Naive B cell (primary cell): ENCODE data around the gene NFATC1. TPM values are rescaled to one million over a fixed set of nuclear protein-coding genes. Genes with fewer than 3 reads are reported as not detected.

Experiments used
- ATAC-seq, 2 donors: fragments of 150-1000 bp; cut with Tn5 transposase; 2 replicates each; pipeline ENCODE4 v1.10.0; 2021; ENCODE audit warnings: low read depth in 2 of 2, mild to moderate bottlenecking in 2 of 2, moderate library complexity in 2 of 2
- DNase-seq: peaks from one replicate; pipeline ENCODE4 v3.0.0; 2022
- H3K27ac Mint-ChIP-seq, 6 donors: one replicate each; pipeline ENCODE4 v1.8.0; 2020 to 2022; ENCODE audit warnings: mild to moderate bottlenecking in 6 of 6, mixed read lengths in 6 of 6, moderate library complexity in 5 of 6, inconsistent platforms in 2 of 6
- H3K27me3 Mint-ChIP-seq, 3 donors: one replicate each; pipeline ENCODE4 v1.8.0; 2021 to 2022; ENCODE audit warnings: mixed read lengths in 3 of 3, mild to moderate bottlenecking in 1 of 3
- H3K36me3 Mint-ChIP-seq, 2 donors: one replicate each; pipeline ENCODE4 v1.8.0; 2020 to 2022; ENCODE audit warnings: mixed read lengths in 2 of 2, inconsistent platforms in 1 of 2, mild to moderate bottlenecking in 1 of 2
- H3K4me1 Mint-ChIP-seq, 3 donors: one replicate each; pipeline ENCODE4 v1.8.0; 2020 to 2022; ENCODE audit warnings: mixed read lengths in 3 of 3, inconsistent platforms in 1 of 3, mild to moderate bottlenecking in 1 of 3, moderate library complexity in 1 of 3
- H3K4me3 Mint-ChIP-seq, 8 donors: one replicate each; pipeline ENCODE4 v1.8.0; 2020 to 2022; ENCODE audit warnings: mild to moderate bottlenecking in 8 of 8, mixed read lengths in 8 of 8, moderate library complexity in 8 of 8, inconsistent platforms in 2 of 8
- H3K9me3 Mint-ChIP-seq, 7 donors: one replicate each; pipeline ENCODE4 v1.8.0; 2020 to 2022; ENCODE audit warnings: mixed read lengths in 7 of 7, mild to moderate bottlenecking in 5 of 7, inconsistent platforms in 2 of 7, moderate library complexity in 1 of 7
- polyA plus RNA-seq, 6 donors: library from polyadenylated mRNA; unstranded; fragments of 300-500 nt; fragmentation: Illumina TruSeq; gene quantifications; one replicate each; pipeline ENCODE4 v1.2.3, GENCODE V29; 2021; ENCODE audit warnings: low read depth in 6 of 6

NFATC1 gene
- polyA plus RNA-seq, 6 donors from 2014 or later, result 35.7 to 77.8 (median 51.1) TPM

DNA sequence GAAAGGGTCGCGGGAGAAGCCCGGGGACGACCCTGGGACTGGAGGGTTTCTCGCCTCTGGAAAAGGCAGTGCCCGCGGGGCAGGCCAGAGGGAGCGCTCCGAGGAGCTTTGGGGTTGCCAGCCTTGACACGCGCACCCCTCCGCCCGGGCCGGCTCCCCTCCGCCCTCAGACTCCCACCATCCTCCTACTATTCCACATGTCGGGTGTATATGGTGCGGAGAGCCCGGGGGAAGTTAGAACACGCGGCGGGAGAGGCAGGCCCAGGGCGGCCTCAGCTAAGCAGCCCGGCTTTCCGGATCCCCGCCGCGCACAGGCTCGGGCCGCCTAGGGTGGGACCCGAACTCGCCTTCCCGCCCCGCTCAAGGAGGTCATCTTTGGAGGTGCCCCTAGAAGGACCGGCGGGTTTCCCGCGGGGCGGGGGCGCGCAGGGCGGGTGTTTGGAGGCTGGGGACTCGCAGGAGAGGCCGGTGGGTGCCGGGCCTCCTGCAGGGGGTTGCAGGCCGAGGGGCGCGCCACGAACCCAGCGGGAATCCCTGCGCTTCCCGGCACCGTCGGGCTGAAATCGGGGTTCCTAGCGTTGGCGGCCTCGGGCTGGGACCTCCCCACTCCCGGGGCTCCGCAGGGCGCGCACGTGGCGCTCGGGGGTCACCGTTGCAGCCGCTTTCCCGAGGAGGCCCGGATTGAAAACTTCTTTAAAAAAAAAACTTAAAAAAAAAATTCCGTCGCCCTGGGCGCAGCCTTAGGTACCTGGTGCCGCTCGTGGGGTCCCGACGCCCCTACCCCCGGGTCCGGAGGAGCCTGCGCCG is 3.7 kb downstream of the NFATC1 start:
- peak overlapping the region; percentile 80 to 95 (median 92) for H3K4me3 Mint-ChIP-seq
- DNase-seq (peak; percentile 48), ATAC-seq (peak; percentile 5 to 9)
- H3K9me3 Mint-ChIP-seq, result no peaks in the 10 kb centered on the region
- H3K36me3 Mint-ChIP-seq, result no peaks in the 10 kb centered on the region
- peak overlapping the region; percentile 90 to 97 (median 96) for H3K27ac Mint-ChIP-seq
- H3K4me1 Mint-ChIP-seq, result peaks cover 41 to 52% (median 51%) of the 10 kb centered on the region in 3 donors
- H3K27me3 Mint-ChIP-seq, result no peaks in the 10 kb centered on the region

DNA sequence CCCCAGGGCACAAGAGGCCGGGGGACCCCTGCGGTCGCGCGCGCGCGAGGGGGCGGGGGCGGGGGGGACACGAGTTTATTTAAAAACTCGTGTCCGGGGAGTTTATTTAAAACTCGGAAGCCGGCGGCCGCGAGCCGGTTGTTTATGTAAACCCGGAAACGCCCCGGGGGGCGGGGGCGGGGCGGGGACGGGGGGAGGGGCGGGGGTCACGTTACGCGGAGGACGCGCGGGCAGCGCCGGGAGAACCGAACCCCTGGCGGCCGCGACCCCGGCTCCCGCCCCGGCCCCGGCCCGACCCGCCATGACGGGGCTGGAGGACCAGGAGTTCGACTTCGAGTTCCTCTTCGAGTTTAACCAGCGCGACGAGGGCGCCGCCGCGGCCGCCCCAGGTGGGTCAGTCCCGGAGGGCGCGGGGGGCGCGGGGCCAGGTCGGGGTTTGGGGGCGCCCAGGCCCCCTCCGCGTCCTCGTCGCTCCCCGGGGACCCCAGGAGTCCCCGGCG is 4.4 kb downstream of the NFATC1 start:
- H3K27ac Mint-ChIP-seq, result peak overlapping the region in 1 of 6 donors; percentile 100
- peaks cover 42 to 57% (median 57%) of the 10 kb centered on the region in 3 donors for H3K4me1 Mint-ChIP-seq
- no peaks in the 10 kb centered on the region for H3K27me3 Mint-ChIP-seq
- ATAC-seq (peak; percentile 20 to 34), DNase-seq (peak; percentile 55)
- H3K9me3 Mint-ChIP-seq, result no peaks in the 10 kb centered on the region
- H3K4me3 Mint-ChIP-seq, result peak overlapping the region in 5 of 8 donors; percentile 25 to 91 (median 80)
- no peaks in the 10 kb centered on the region for H3K36me3 Mint-ChIP-seq

DNA sequence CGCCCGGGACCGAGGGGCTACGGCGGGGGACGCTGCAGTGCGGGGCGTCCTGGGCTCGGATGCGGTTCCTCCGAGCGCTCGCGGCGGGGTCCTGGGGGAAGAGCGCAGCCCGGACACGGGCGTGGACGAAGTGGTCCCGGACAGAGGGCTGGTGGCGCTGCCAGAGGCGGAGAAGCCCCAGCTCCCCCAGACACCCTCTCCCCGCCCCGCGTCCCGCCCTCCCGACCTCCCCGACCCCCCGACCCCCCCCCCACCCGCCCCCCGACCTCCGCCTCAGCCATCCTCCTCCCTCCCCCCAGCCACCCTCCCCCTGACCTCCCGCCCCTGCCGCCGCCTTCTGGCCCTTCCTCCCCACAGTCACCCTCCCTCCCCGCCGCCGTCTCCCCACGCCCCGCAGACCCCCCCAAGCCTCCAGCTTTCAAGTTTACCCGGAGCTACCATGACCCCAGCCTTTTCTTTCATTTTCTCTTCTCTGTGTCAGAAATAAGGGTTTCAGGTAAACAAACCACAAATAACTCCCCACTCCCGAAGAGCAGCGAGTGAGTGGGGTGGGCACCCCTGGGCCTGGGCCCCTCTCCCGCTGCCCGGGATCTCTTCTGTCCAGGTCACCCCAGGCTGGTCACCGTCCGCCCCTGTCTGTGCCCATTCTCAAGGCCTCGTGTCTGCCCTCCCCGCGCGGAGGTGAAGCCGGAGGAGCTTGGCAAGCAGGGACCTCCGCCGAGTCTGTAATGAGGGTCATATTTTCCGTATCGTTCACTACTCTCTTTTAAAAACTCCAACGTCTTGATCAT is 5.1 kb downstream of the NFATC1 start:
- Mint-ChIP-seq H3K36me3 (no peaks in the 10 kb centered on the region), H3K4me3 (peak overlapping the region; percentile 78 to 93 (median 91)), H3K27ac (peak overlapping the region in 5 of 6 donors; percentile 98 to 100 (median 99)), H3K27me3 (no peaks in the 10 kb centered on the region), H3K4me1 (peaks cover 44 to 64% (median 63%) of the 10 kb centered on the region in 3 donors), H3K9me3 (no peaks in the 10 kb centered on the region)
- ATAC-seq (peak; percentile 11 to 16), DNase-seq (peak; percentile 67)

DNA sequence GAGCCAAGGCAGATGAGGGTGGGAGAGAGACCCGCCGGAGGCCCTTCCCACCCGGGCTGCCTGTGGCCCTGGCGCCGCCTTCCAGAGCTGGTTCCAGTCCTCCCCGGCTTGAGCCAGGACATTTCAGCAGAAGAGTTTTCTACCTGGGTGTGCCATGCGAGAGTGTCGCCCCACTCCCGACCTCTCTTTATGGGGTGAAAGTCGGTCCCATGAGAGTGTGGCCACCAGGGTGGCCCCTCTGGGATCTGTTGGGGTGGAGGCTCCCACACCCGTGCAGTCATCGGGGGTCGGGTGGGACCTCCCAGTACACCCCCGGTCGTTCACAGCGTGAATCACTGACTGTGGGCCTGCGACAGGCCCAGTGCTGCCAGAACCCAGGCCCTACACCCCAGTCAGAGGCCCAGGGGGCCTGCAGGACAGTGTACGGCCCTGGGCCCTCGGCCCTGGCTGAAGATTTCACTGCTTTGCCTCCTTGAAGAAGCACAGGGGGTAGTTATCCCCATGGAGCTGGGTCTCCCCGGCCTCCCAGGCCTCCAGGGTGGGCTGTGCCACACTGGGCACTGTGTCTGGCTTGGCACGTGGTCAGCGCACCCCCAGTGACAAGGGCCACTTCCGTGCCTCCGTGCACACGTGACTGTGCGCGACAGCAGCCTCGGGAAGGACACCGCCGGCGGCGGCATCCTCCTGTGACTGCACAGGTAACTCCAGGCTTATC is 5.9 kb downstream of the NFATC1 start:
- DNase-seq, result no peak
- Mint-ChIP-seq H3K4me1 (peaks cover 53 to 72% (median 71%) of the 10 kb centered on the region in 3 donors), H3K9me3 (no peaks in the 10 kb centered on the region), H3K27me3 (no peaks in the 10 kb centered on the region), H3K4me3 (peak overlapping the region; percentile 78 to 93 (median 91)), H3K36me3 (peaks cover 0 to 7% of the 10 kb centered on the region in 2 donors), H3K27ac (peak overlapping the region in 4 of 6 donors; percentile 84 to 100 (median 100))
- ATAC-seq, result no peak

DNA sequence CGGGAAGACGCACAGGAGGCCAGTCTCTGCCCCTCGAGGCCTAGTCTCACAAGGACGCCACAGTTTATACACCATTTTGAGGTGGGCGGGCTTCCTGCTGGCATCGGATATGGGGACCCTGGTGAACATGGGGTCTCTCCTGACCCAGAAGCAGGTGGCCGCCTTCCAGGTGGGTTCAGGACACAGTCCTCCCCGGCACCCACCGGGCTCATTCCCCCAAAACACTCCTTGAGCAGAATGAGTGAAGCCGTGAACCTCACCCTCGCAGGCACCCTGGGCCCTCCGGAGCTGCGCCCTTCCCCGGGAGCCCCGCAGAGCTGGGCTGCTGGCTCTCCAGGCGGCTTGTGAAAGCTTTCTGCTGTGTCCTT is 6.5 kb downstream of the NFATC1 start:
- peaks cover 0 to 7% of the 10 kb centered on the region in 2 donors for H3K36me3 Mint-ChIP-seq
- peak overlapping the region in 5 of 6 donors; percentile 97 to 100 (median 99) for H3K27ac Mint-ChIP-seq
- no peak for DNase-seq
- peak overlapping the region; percentile 78 to 91 (median 88) for H3K4me3 Mint-ChIP-seq
- no peaks in the 10 kb centered on the region for H3K27me3 Mint-ChIP-seq
- no peaks in the 10 kb centered on the region for H3K9me3 Mint-ChIP-seq
- peaks cover 53 to 77% (median 73%) of the 10 kb centered on the region in 3 donors for H3K4me1 Mint-ChIP-seq
- no peak for ATAC-seq

DNA sequence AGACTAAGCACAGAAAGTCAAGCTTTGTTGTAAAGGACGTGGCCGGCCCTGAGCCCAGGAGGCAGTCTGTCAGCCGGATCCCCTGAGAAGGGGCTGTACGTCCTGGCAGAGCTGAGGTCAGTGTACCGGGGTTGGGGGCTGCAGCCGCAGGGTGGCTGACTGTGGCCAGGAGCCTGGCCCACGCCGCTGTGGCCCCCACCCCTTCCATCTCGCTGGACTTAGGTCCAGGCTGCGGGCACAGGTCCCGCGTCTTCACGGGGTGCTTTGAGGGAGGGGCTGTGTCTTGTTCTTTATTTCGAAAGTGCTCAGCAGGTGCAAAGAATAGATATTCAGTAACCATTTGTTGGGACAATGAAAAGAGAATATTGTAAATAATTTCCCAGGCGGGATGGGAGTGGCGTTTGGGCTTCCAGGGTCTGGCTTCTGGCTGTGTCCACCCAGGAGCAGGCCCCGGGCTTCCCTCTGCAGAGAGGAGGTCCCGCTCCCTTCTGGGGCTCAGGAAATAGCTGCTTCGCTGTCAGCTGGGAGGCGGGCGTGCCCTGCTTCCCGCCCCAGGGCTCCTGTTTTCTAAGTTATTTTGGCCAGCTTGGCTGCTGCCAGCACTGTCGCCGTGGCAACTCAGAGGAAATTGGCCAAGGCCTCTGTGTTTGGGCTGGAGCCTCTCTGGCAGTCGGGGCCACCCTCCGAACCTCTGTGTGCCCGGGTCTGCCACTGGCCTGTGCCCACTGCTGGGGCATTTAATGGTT is 7.4 kb downstream of the NFATC1 start:
- peaks cover 0 to 13% of the 10 kb centered on the region in 2 donors for H3K36me3 Mint-ChIP-seq
- no peaks in the 10 kb centered on the region for H3K9me3 Mint-ChIP-seq
- peak overlapping the region; percentile 78 to 91 (median 88) for H3K4me3 Mint-ChIP-seq
- ATAC-seq (no peak), DNase-seq (peak; percentile 34)
- peak overlapping the region in 5 of 6 donors; percentile 97 to 100 (median 99) for H3K27ac Mint-ChIP-seq
- H3K4me1 Mint-ChIP-seq, result peaks cover 58 to 85% (median 73%) of the 10 kb centered on the region in 3 donors
- H3K27me3 Mint-ChIP-seq, result no peaks in the 10 kb centered on the region

DNA sequence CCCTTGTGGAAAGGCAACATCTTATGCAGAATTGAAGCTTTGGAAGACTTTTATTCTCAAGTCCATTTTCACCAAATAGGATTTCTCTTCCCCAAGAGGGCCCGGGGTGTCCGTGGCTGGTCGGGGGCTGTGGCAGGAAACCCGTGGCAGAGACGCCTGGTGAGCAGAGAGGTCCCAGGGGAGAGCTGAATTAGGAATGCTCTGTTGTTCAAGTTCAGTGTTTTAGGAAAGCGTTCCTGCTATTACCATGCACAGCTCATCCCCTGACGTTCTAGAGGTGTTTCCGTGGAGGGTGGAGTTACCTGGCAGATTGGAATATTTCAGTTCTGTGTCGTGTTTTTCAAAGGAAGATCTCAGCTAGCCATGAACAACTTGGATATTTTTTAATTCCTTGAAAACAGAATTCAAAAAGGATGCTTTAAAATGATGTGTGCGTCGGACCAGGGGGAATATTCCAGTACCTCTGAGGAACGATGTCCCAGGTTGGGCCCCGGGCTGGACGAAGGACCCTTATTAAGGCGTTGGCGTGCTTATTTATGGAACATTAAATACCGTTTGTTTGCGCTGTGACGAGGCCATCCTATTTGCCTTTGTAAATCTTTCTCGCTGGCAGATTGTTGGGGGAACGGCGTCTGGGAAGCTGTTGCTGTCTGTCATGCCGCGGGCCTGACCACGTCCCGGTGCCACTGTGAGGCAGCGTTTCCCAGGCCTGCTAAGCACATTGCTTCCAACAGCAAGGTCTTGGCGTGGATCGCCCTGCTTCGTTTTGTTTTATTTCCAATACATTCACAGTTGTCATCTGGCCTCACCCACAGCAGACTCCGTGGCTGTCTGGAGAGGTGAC is 8.2 kb downstream of the NFATC1 start:
- Mint-ChIP-seq H3K27ac (peak overlapping the region in 5 of 6 donors; percentile 97 to 100 (median 99)), H3K4me1 (peaks cover 55 to 78% (median 67%) of the 10 kb centered on the region in 3 donors), H3K4me3 (peak overlapping the region; percentile 78 to 91 (median 88)), H3K27me3 (no peaks in the 10 kb centered on the region), H3K36me3 (peaks cover 0 to 13% of the 10 kb centered on the region in 2 donors), H3K9me3 (no peaks in the 10 kb centered on the region)
- no peak for DNase-seq
- no peak for ATAC-seq

DNA sequence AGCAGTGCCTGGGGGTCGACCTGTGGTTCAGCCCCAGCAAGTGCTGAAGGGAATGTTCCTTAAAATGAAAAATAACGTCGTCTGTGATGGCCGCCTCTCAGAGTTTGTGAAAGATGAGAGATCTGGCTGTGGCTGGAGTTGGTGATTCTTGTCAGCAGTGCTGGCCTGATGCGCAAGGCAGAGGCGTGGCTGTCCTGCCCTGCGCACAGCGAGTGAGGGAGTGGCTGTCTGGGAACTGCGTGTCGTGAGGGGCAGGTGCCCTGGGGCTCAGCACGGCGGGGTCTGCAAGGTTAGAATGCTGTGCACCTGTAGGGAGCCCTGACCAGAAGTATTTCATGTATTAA is 8.8 kb downstream of the NFATC1 start:
- H3K36me3 Mint-ChIP-seq, result peaks cover 0 to 13% of the 10 kb centered on the region in 2 donors
- DNase-seq (no peak), ATAC-seq (no peak)
- peak overlapping the region in 5 of 6 donors; percentile 99 to 100 (median 99) for H3K27ac Mint-ChIP-seq
- no peaks in the 10 kb centered on the region for H3K9me3 Mint-ChIP-seq
- peak overlapping the region; percentile 78 to 91 (median 88) for H3K4me3 Mint-ChIP-seq
- peaks cover 50 to 72% (median 65%) of the 10 kb centered on the region in 3 donors for H3K4me1 Mint-ChIP-seq
- no peaks in the 10 kb centered on the region for H3K27me3 Mint-ChIP-seq

DNA sequence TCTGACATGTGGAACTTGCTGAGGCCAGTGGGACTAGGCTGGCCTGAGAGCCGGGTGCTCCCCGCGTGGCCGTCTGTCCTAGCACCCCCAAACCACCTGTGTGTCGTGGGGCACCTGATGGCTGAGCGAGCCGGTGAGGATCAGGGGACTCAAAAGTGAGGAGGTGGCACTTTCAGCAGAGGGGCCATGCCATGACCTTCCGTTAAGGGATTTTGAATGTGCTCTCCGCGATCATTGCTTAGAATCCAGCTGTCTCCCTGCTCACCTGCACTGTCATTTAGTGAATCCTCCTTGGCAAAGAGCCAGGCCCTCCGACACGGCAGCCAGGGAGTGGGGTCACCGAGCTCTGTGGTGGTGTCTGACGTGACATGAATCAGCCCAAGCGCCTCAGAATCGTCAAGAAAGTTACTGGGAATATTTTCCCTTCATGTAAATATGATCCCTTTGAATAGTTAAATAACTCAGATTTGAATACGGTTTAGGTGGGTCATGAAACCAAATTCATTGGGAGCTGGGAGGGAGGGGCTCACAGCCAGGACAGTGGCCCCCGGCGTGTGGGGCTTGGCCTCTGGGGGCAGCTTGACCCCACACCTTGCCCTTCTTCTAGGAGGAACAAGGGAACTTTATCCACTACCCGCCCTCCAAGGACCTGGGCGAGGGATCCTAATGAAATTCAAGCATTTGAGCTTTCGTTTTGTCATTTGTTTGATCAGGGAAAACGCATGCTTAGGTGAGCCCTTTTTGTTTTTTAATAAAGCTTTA is 9.5 kb downstream of the NFATC1 start:
- ATAC-seq, result no peak
- peaks cover 0 to 13% of the 10 kb centered on the region in 2 donors for H3K36me3 Mint-ChIP-seq
- no peaks in the 10 kb centered on the region for H3K9me3 Mint-ChIP-seq
- peak overlapping the region; percentile 77 to 91 (median 88) for H3K4me3 Mint-ChIP-seq
- no peak for DNase-seq
- peaks cover 50 to 72% (median 65%) of the 10 kb centered on the region in 3 donors for H3K4me1 Mint-ChIP-seq
- peak overlapping the region in 5 of 6 donors; percentile 99 to 100 (median 99) for H3K27ac Mint-ChIP-seq
- H3K27me3 Mint-ChIP-seq, result no peaks in the 10 kb centered on the region

DNA sequence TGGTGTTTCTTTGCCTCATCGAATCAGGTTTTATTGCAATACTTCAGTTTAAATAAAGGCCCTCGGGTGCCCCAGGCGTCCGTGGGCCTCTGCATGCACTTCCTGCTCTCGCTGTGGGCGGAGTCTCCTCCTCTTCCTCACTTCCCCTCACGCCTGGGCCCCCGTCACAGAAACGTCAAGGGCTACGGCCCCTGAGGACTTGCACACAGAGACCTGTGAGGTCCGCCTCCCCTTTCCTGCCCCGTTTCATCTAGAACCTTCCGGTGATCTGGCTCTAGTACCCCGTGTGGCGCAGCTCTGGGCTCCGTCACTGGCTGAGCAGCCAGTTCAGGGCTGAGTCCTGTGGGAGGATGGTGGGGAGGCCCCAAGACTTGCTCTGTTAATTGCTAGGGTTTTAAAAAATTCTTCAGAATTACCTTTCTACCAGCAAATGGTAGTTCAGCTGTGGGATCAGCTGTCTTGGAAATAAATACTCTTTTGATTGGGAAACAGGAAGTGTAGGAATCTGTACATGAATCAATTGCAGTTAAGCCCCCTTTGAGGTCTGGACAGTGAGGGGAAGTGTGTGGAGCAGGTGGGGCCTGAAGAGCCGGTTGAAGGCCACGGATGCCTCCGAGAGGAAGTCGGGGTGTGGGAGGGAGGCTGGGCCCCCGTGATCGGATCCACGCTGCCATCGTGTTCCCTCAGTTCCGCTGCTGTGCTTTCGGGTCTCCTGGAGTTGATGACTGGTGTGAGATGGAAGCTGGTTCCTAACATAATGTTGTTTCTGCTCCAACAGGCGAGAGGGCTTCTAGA is 10.2 kb downstream of the NFATC1 start:
- ATAC-seq (peak; percentile 87), DNase-seq (peak; percentile 96)
- no peaks in the 10 kb centered on the region for H3K27me3 Mint-ChIP-seq
- peak overlapping the region in 5 of 6 donors; percentile 99 to 100 (median 99) for H3K27ac Mint-ChIP-seq
- peaks cover 0 to 13% of the 10 kb centered on the region in 2 donors for H3K36me3 Mint-ChIP-seq
- peaks cover 47 to 70% (median 63%) of the 10 kb centered on the region in 3 donors for H3K4me1 Mint-ChIP-seq
- H3K9me3 Mint-ChIP-seq, result no peaks in the 10 kb centered on the region
- peak overlapping the region; percentile 77 to 91 (median 88) for H3K4me3 Mint-ChIP-seq
